ENCODE results near the gene FAAP100.

FAAP100 gene

GRCh38 chr17:81502471-81503017 lies 49.6 kb downstream of the FAAP100 start:
- CTCF ChIA-PET, result no interaction called here
- no peak for TF ChIP-seq CTCF (IDR thresholded peaks at IDR 0.05; ENCODE audit: control extremely low read depth, extremely low read depth, low read depth, missing control alignments)
- no peak for DNase-seq (ENCODE audit: extremely low spot score)
- POLR2A ChIA-PET, result interaction anchor here (1.0 kb wide), 1 partner anchor 14 kb away, joined by 3 read pairs; no protein-coding TSS in a partner anchor

GRCh38 chr17:81500047-81500446 lies 52.1 kb downstream of the FAAP100 start:
- CTCF ChIA-PET, result no interaction called here

GRCh38 chr17:81499601-81499970 lies 52.6 kb downstream of the FAAP100 start:
- POLR2A ChIA-PET, result interaction anchor here (0.9 kb wide), 1 partner anchor 12 kb away, joined by 3 read pairs; no protein-coding TSS in a partner anchor
- CTCF ChIA-PET, result no interaction called here
- no peak for DNase-seq (ENCODE audit: extremely low spot score)

More at GRCh38 chr17:81500047-81500446, 52.1 kb downstream of the FAAP100 start:
- no peak for DNase-seq (ENCODE audit: extremely low spot score)
- no peak for TF ChIP-seq CTCF (IDR thresholded peaks at IDR 0.05; ENCODE audit: control extremely low read depth, extremely low read depth, low read depth, missing control alignments)
- POLR2A ChIA-PET, result interaction anchor here (0.9 kb wide), 1 partner anchor 11 kb away, joined by 3 read pairs; no protein-coding TSS in a partner anchor

GRCh38 chr17:81498953-81499600 lies 53.1 kb downstream of the FAAP100 start:
- TF ChIP-seq CTCF (IDR thresholded peaks at IDR 0.05; ENCODE audit: control extremely low read depth, extremely low read depth, low read depth, missing control alignments), result no peak
- ChIA-PET CTCF (interaction anchor here (1.5 kb wide), 1 partner anchor 15 kb away, joined by 4 read pairs; no protein-coding TSS in a partner anchor), POLR2A (interaction anchor here (1.0 kb wide), 1 partner anchor 8 kb away, joined by 3 read pairs; no protein-coding TSS in a partner anchor)
- no peak for DNase-seq (ENCODE audit: extremely low spot score)

More at GRCh38 chr17:81499601-81499970, 52.6 kb downstream of the FAAP100 start:
- no peak for TF ChIP-seq CTCF (IDR thresholded peaks at IDR 0.05; ENCODE audit: control extremely low read depth, extremely low read depth, low read depth, missing control alignments)

GRCh38 chr17:81494626-81495377 lies 57.4 kb downstream of the FAAP100 start:
- POLR2A ChIA-PET, result interaction anchor here (0.7 kb wide), 1 partner anchor 114 kb away, joined by 4 read pairs; no protein-coding TSS in a partner anchor
- DNase-seq (ENCODE audit: extremely low spot score), result no peak
- no peak for TF ChIP-seq CTCF (IDR thresholded peaks at IDR 0.05; ENCODE audit: control extremely low read depth, extremely low read depth, low read depth, missing control alignments)
- CTCF ChIA-PET, result interaction anchor here (1.0 to 1.4 kb wide), 2 partner anchors 10 to 106 kb away, joined by 4 to 6 read pairs; no protein-coding TSS in a partner anchor

Measured in GM10248 (cell line).